Lower lobe of right lung (tissue), 2 donors: ENCODE data around the gene COX7B. TPM values are rescaled to one million over a fixed set of nuclear protein-coding genes. Genes with fewer than 3 reads are reported as not detected.

ENCODE experiments used
- ATAC-seq, 2 donors: fragments of 200-7000 bp; cut with Tn5 transposase; one replicate each; pipeline ENCODE4 v1.9.1; 2020 to 2022; ENCODE audit warnings: mild to moderate bottlenecking in 2 of 2, moderate library complexity in 2 of 2
- DNase-seq: peaks from one replicate; pipeline ENCODE4 v3.0.0-alpha.2; 2020
- H3K27ac ChIP-seq: fragments of 200-600 bp; one replicate; pipeline ENCODE4 v1.8.0; 2022
- H3K27me3 ChIP-seq: fragments of 200-600 bp; one replicate; pipeline ENCODE4 v1.8.0; 2022; ENCODE audit warnings: low read depth
- H3K36me3 ChIP-seq: fragments of 200-600 bp; one replicate; pipeline ENCODE4 v1.8.0; 2022; ENCODE audit warnings: mild to moderate bottlenecking
- H3K4me1 ChIP-seq: fragments of 200-600 bp; one replicate; pipeline ENCODE4 v1.8.0; 2022
- H3K4me3 ChIP-seq: fragments of 200-600 bp; one replicate; pipeline ENCODE4 v1.8.0; 2022; ENCODE audit warnings: mild to moderate bottlenecking
- H3K9me3 ChIP-seq: fragments of 200-600 bp; one replicate; pipeline ENCODE4 v1.8.0; 2022
- CTCF ChIP-seq: fragments of 200-600 bp; IDR thresholded peaks from one replicate; pipeline ENCODE4 v1.8.0; 2022; ENCODE audit warnings: antibody characterized with exemption, mild to moderate bottlenecking
- intact Hi-C: fragments of 100-400 bp; cut with DNase I; formaldehyde crosslinking; loops from one replicate; pipeline ENCODE4 v1.11.0; 2022
- total RNA-seq: library from RNA; stranded (reverse); fragmentation: NEBNext Ultra II Directional; extraction: Animal tissue kit (Norgen Biotek cat#: 25700); gene quantifications from one replicate; pipeline ENCODE4 v1.2.1, GENCODE V29; 2021
- donor health status: DM: no; HTN: yes; CAD: no; lungs with severe emphysema.

COX7B gene
- total RNA-seq, 1 donor from 2014 or later, result 174 TPM

- H3K27me3 ChIP-seq, result no peaks in the 10 kb centered on the region
- peaks cover 6% of the 10 kb centered on the region for H3K4me1 ChIP-seq
- TF ChIP-seq CTCF, result no peak
- no peaks in the 10 kb centered on the region for H3K36me3 ChIP-seq
- no peak for ATAC-seq
- H3K27ac ChIP-seq, result no peak overlapping the region
- no peaks in the 10 kb centered on the region for H3K9me3 ChIP-seq
- no peak for DNase-seq
- intact Hi-C loops, result no loop called here
- no peak overlapping the region for H3K4me3 ChIP-seq
Observed at GRCh38 chrX:77946571-77946970, 47.3 kb downstream of the COX7B start.

GRCh38 chrX:77949840-77950239, 50.6 kb downstream of the COX7B start:
- no peaks in the 10 kb centered on the region for H3K36me3 ChIP-seq
- intact Hi-C loops, result no loop called here
- no peak overlapping the region for H3K4me3 ChIP-seq
- TF ChIP-seq CTCF, result no peak
- no peaks in the 10 kb centered on the region for H3K9me3 ChIP-seq
- DNase-seq (no peak), ATAC-seq (no peak)
- no peak overlapping the region for H3K27ac ChIP-seq
- no peaks in the 10 kb centered on the region for H3K27me3 ChIP-seq
- peaks cover 12% of the 10 kb centered on the region for H3K4me1 ChIP-seq

- Histone ChIP-seq H3K36me3 (no peaks in the 10 kb centered on the region), H3K4me1 (peaks cover 12% of the 10 kb centered on the region), H3K4me3 (no peak overlapping the region), H3K27me3 (no peaks in the 10 kb centered on the region), H3K9me3 (no peaks in the 10 kb centered on the region), H3K27ac (no peak overlapping the region)
- DNase-seq, result no peak
- ATAC-seq, result no peak
- intact Hi-C loops, result no loop called here
- no peak for TF ChIP-seq CTCF
Observed at GRCh38 chrX:77952173-77952572, 52.9 kb downstream of the COX7B start.

GRCh38 chrX:77953302-77953701, 54.0 kb downstream of the COX7B start:
- H3K36me3 ChIP-seq, result no peaks in the 10 kb centered on the region
- DNase-seq, result no peak
- peaks cover 12% of the 10 kb centered on the region for H3K4me1 ChIP-seq
- intact Hi-C loops, result no loop called here
- no peak overlapping the region for H3K27ac ChIP-seq
- no peak for ATAC-seq
- no peaks in the 10 kb centered on the region for H3K27me3 ChIP-seq
- no peak for TF ChIP-seq CTCF
- H3K4me3 ChIP-seq, result no peak overlapping the region
- no peaks in the 10 kb centered on the region for H3K9me3 ChIP-seq

GRCh38 chrX:77953708-77954107, 54.4 kb downstream of the COX7B start:
- intact Hi-C loops, result no loop called here
- peaks cover 12% of the 10 kb centered on the region for H3K4me1 ChIP-seq
- H3K4me3 ChIP-seq, result no peak overlapping the region
- no peaks in the 10 kb centered on the region for H3K27me3 ChIP-seq
- TF ChIP-seq CTCF, result no peak
- no peak overlapping the region for H3K27ac ChIP-seq
- ATAC-seq, result no peak
- H3K36me3 ChIP-seq, result no peaks in the 10 kb centered on the region
- DNase-seq, result no peak
- H3K9me3 ChIP-seq, result no peaks in the 10 kb centered on the region

Other genes with a start within 250 kb of the COX7B start
- gene ATRX, start 113.3 kb upstream of the COX7B start, total RNA-seq, result 88.8 TPM
- 57.9 TPM for gene MAGT1, start 4.0 kb upstream of the COX7B start, total RNA-seq
- 17.8 TPM for gene ATP7A, start 11.2 kb downstream of the COX7B start, total RNA-seq
- gene PGAM4, start 70.2 kb downstream of the COX7B start, total RNA-seq, result not detected
- 261 TPM for gene PGK1, start 204.8 kb downstream of the COX7B start, total RNA-seq
- 12.5 TPM for gene TAF9B, start 240.2 kb downstream of the COX7B start, total RNA-seq